Epithelial cell of prostate (primary cell): ENCODE results near the gene OTOR.

ENCODE experiments used
- DNase-seq: peaks from one replicate; pipeline ENCODE4 v3.0.0-alpha.2; 2011; ENCODE audit warnings: low read depth, low spot score
- H3K27ac ChIP-seq: fragments of 450-650 bp; 2 replicates; pipeline ENCODE4 v1.5.1; 2017; ENCODE audit warnings: mild to moderate bottlenecking

Gene OTOR, protein sequence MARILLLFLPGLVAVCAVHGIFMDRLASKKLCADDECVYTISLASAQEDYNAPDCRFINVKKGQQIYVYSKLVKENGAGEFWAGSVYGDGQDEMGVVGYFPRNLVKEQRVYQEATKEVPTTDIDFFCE

GRCh38 chr20:16748308-16748900 is at the start of gene OTOR:
TSS of gene OTOR (plus strand) at chr20:16748358. CDS start at chr20:16748402, 44 bp downstream.
- DNase-seq = no peak
- H3K27ac ChIP-seq = no peak within 1 kb of the TSS

DNA sequence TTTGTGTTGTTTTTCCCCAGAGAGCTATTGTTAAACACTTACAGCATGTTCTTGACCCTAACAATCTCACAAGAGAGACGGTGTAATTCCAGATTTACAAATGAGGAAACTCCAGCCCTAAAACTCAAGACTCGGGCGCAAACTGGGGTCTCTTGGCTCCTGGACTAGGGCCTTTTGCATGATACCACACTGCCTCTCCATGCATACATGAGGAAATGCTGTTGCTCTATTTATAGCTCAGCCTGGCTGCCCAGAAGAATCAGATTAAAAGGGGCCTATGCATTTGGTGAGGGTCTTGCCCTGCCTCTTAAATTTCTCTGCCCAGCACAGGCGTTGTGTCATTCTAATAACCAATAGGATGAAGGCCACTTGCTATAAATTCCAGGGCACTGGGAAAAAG is 48.9 kb upstream of the OTOR start:
- H3K27ac ChIP-seq = no peak overlapping the region
- DNase-seq = no peak

DNA sequence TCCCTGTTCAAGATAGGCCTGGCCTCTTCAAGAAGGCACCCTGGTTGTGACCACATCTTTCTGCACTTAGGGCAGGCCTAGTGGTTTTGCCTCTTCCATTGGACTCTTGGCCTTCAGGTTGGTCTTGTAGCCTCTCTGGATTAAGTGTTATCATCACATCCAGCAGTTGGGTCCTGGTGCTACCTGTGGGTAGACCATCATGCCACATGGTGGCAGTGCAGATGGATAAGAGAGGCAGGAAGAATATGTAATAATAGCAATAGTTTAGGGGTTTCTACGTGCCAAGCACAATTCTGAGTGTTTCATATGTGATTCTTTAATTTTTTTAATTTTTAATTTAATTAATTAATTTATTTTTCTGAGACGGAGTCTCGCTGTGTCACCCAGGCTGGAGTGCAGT is 46.9 kb upstream of the OTOR start:
- DNase-seq = no peak
- no peak overlapping the region for H3K27ac ChIP-seq

- H3K27ac ChIP-seq = no peak overlapping the region
- DNase-seq = no peak
These were observed 44.6 kb upstream of the OTOR start for GRCh38 chr20:16703570-16703969.

DNA sequence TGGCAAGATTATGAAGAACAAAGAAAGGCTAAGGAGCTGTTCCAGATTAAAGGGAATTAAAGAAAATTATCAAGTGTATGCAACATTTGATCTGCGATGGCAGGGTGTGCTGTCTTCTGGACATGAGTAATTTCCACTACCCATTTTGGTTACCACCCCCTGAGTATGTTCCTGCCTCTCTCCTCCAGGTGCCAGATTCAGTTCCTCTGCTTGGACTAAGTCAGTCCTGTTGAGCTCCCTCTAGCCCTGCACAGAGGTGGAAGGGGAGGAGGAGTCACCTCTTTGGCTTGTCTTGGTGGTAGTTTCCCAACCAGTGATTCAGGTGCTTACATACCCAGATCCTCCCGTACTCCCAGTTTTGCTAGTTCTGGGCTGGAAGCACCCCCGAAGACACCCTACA is 40.5 kb upstream of the OTOR start:
- H3K27ac ChIP-seq = no peak overlapping the region
- peak; percentile 34 for DNase-seq

GRCh38 chr20:16708602-16709001 is 39.6 kb upstream of the OTOR start:
- no peak for DNase-seq

GRCh38 chr20:16709017-16709416 is 39.1 kb upstream of the OTOR start:
- DNase-seq = no peak
- no peak overlapping the region for H3K27ac ChIP-seq

More at GRCh38 chr20:16708602-16709001, 39.6 kb upstream of the OTOR start:
- no peak overlapping the region for H3K27ac ChIP-seq

DNA sequence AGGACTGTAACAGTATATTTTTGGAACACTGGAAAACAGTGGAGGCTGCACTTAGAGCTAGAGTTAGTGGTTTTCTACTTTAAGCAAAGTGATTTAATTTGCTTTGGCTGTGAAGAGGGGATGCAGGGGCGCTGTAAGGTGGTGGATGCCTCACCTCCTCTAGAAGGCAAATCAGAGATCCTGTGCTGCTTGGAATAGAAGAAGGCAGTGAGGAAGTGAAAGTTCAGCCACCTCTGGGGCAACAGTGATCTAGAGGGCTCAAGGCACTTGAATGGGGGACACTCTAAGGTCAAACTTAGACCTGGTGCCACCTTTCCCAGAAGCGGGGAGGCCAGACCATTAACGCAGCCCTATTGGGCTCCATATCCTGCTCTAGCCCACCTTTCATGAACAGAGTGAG is 37.4 kb upstream of the OTOR start:
- no peak overlapping the region for H3K27ac ChIP-seq
- no peak for DNase-seq

GRCh38 chr20:16711661-16712258 is 36.4 kb upstream of the OTOR start:
- DNase-seq = no peak
- no peak overlapping the region for H3K27ac ChIP-seq

- H3K27ac ChIP-seq = no peak overlapping the region
- no peak for DNase-seq
These were observed 35.6 kb upstream of the OTOR start for GRCh38 chr20:16712511-16712947.

DNA sequence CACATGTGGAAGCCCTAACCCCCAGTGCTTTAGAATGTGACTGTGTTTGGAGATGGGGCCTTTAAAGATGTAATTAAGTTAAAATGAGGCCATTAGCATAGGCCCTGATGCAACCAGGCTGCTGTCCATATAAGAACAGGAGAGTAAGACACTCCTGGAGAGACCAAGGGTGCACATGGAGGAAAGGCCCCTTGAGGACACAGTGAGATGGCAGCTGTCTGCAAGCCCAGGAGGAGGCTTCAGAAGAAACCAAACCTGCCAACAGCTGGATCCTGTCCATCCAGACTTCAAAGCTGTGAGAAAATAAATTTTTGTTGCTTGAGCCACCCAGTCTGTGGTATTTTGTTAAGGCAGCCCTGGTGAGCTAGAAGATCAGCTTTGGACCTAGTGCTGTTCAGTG is 35.1 kb upstream of the OTOR start:
- no peak for DNase-seq
- no peak overlapping the region for H3K27ac ChIP-seq

DNA sequence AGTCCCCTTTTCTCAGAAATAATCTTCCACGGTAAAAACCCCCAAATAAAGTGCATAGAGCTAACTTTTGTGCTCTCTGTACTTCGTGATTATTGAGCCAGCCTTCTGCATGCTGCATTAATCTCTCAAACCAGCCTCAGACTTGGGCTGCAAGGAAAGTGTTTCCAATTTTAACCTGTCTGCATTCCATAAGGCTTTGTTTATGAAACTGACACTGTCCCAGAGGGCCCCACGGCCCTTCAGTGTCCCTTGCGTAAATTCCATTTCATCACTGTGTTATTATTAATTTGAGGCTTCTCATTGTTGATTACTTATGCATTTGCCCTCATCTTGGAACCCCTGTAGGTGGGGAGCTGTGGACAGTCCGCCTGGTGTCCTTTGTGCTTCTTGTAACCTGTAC is 33.9 kb upstream of the OTOR start:
- no peak overlapping the region for H3K27ac ChIP-seq
- DNase-seq = no peak

DNA sequence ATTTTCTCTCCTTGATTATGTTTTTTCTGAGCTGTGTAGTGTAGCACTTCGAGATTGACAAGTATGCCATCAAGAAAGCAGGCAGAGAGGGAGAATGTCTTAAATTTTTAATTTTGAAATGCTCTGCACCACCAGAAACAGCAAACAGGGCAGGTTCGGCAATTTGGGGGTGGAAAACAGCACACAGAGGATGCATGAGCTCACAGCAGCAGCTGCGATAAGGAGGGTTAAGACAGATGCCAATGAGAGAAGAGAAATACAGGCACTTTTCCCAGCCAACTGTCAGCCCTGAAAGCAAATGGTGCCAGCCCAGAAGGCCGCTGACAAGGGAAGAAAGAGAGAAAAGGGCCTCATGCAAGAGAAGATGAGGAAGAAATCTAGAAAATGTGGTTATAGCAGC is 33.4 kb upstream of the OTOR start:
- no peak for DNase-seq
- no peak overlapping the region for H3K27ac ChIP-seq

DNA sequence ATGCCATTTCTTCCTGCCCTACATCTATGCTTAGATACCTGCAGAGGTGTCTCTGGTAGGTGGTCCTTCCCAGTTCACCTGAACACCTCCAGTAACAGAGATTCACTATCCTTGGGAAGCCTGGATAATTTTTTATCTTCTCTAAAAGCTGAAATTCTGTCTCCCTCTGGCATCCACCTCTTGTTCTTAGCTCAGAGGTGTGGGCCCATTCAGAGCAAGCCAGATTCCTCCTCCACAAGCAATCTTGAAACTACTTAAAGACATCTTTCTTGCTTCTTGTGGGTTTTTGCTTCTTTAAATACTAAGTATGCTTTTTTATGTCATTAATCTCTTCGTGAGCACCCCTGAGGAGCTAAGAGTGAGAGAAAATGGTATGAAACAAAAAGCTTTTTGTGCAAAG is 28.7 kb upstream of the OTOR start:
- DNase-seq = no peak

DNA sequence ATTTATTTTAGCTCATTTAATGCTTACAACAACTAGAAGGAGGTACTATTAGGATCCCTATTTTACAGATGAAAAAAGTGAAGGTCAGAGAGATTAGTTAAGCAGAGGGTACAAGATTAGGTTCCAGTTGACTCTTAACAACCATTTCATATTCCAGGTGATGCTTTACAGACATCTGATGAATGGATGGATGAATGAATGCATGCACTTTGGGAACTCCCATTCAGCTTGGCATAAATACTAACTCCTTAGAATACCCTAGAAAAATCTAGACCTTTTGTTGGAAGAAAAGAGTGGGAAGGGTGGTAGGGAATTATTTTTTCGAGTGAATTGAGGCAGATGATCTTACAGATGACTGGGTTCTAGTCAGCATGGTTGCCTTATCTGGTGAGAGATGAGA is 19.1 kb upstream of the OTOR start:
- no peak for DNase-seq
- peak overlapping the region; percentile 62 for H3K27ac ChIP-seq

More for the DNA sequence above, 28.7 kb upstream of the OTOR start:
- H3K27ac ChIP-seq = no peak overlapping the region

DNA sequence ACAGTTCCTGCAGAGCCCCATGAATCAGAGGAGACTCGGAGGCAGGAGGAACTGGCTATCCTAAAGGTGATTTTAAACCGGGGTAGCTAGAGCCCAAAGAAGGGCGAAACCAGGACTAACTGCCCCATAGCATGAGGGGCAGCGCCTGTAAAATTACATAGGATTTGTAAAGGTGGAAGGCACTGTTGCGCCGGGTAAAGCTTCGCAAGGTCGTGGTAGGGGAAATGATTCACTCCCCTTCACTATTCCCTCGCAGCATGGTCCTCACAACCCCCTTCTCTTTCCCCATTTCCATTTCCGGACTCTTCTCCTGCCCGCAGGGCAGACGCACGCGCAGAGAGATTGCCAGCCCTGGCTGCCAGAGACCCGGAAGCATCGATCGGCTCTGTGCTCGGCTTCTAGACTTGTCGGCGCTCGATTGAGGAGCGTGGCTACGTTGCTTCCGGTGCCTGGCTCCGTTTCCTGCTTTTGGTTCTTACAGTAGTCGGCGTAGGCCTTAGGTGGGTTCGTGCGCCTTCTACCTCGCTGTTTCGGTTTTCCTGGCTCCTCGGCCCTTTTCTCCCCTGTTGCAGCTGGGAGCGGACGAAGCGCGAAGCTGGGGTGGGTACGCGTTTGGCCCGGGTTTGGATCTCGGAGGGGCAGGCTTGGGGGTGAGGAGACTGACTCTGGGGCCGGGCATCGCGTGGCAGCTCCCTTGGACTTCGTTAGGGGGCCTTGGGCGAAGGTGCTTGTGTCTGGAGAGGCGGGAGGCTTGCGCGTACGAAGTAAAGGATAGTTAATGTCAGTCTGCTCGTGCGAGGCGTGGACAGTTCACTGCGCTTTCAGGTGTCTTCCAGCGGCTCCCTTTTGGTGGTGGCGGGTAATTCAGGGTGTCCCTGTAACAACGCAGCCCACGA is 18.3 kb upstream of the OTOR start, which contains the start of gene SNRPB2:
Gene SNRPB2 (plus strand): TSS at position 462 of the 896 bp plus-strand sequence. CDS start 1,677 bp downstream, outside the sequence.
- DNase-seq = peak; percentile 66
- H3K27ac ChIP-seq = peak within 1 kb of the TSS; percentile 62

GRCh38 chr20:16732506-16733152 is 15.5 kb upstream of the OTOR start:
- H3K27ac ChIP-seq = no peak overlapping the region
- DNase-seq = no peak

- no peak overlapping the region for H3K27ac ChIP-seq
- DNase-seq = no peak
These were observed 7.6 kb upstream of the OTOR start for GRCh38 chr20:16740365-16741072.

DNA sequence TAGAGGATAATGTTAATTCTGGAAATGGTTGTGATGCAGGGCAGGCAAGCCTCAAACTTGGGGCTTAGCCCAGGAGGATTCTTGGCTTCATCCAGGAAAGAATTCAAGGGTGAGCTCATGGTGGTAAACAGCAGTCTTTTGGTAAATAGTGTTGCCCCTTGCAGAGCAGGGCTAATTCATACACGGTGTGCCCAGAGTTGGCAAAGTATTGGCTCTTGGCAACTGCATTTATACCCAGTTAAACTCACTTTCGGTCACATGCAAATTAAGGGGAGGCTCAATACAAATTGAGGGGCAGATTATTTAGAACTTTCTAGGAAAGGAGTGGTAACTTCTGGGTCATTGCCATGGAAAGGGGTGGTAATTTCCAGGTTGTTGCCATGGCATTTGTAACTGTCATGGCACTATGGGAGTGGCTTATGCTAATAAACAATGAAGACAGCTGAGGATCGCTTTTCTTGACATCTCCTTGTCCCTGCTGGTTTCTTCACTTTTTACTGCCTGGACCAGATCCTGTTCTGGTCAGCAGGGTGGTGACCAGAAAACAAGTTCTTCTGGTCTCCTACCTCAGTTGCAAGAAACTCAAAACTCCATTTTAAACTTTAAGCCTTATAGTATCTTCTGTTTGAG is 3.9 kb upstream of the OTOR start:
- no peak for DNase-seq

More for the DNA sequence above, 3.9 kb upstream of the OTOR start:
- no peak overlapping the region for H3K27ac ChIP-seq
